Breast epithelium (tissue), 4 donors: ENCODE data around the gene NME3. TPM values are rescaled to one million over a fixed set of nuclear protein-coding genes. Genes with fewer than 3 reads are reported as not detected.
"Not testable (repeated sequence)": the region's sequence is repeated elsewhere in the genome, so short reads cannot be mapped to it uniquely, and the experiment has no call there.

Experiments
- DNase-seq, 2 donors: peaks; one replicate each; pipeline ENCODE4 v3.0.0-alpha.2; 2019; ENCODE audit warnings: low spot score in 2 of 2
- H3K27ac ChIP-seq, 2 donors: fragments of 200-600 bp; sonication (generic) in 1 of 2; one replicate each; pipeline ENCODE4 v1.5.1; 2016 to 2019; ENCODE audit warnings: mild to moderate bottlenecking in 1 of 2
- H3K27me3 ChIP-seq, 2 donors: fragments of 200-600 bp; sonication (generic) in 1 of 2; one replicate each; pipeline versions ENCODE4 v1.5.1 to v1.6.0; 2017 to 2019; ENCODE audit warnings: control low read depth in 1 of 2, mild to moderate bottlenecking in 1 of 2
- H3K36me3 ChIP-seq: fragments of 200-600 bp; one replicate; pipeline ENCODE4 v1.5.1; 2019
- H3K4me1 ChIP-seq, 2 donors: fragments of 200-600 bp; sonication (generic); one replicate each; pipeline ENCODE4 v1.5.1; 2016 to 2019; ENCODE audit warnings: control low read depth in 1 of 2
- H3K4me3 ChIP-seq, 3 donors: fragments of 200-600 bp; sonication (generic); 1 replicate in 2 of 3; 2 replicates in 1 of 3; pipeline ENCODE4 v1.5.1; 2016 to 2019; ENCODE audit warnings: mild to moderate bottlenecking in 3 of 3, moderate library complexity in 2 of 3
- H3K9me3 ChIP-seq, 2 donors: fragments of 200-600 bp; sonication (generic) in 1 of 2; one replicate each; pipeline ENCODE4 v1.5.1; 2016 to 2019; ENCODE audit warnings: control low read depth in 1 of 2
- POLR2A ChIP-seq: fragments of 450-650 bp; IDR thresholded peaks from one replicate; pipeline ENCODE4 v1.6.1; 2016; ENCODE audit warnings: antibody characterized with exemption, mild to moderate bottlenecking, moderate library complexity
- POLR2AphosphoS5 ChIP-seq, 3 donors: sonication (generic); formaldehyde crosslinking; IDR thresholded peaks; one replicate each; pipeline ENCODE4 v1.6.1; 2017; ENCODE audit warnings: antibody characterized with exemption in 3 of 3
- intact Hi-C: fragments of 100-400 bp; cut with DNase I; formaldehyde crosslinking; loops from one replicate; pipeline ENCODE4 v1.15.1; 2023; ENCODE audit warnings: low total_unique reads
- total RNA-seq, 3 donors: library from RNA; depleted of rRNA; stranded (reverse); fragments of >200 nt; gene quantifications; one replicate each; pipeline ENCODE4 v1.1.0, GENCODE V29; 2016
- TF ChIP-seq, protein P1 (sequence below), 3 donors: fragments of 450-650 bp; IDR thresholded peaks; one replicate each; pipeline ENCODE4 v1.5.1; 2016 to 2017; ENCODE audit warnings: antibody characterized with exemption in 3 of 3, mild to moderate bottlenecking in 3 of 3, moderate library complexity in 3 of 3

The NME3 gene
- total RNA-seq, 3 donors from 2014 or later = 86.6 to 119 (median 115) TPM

DNA sequence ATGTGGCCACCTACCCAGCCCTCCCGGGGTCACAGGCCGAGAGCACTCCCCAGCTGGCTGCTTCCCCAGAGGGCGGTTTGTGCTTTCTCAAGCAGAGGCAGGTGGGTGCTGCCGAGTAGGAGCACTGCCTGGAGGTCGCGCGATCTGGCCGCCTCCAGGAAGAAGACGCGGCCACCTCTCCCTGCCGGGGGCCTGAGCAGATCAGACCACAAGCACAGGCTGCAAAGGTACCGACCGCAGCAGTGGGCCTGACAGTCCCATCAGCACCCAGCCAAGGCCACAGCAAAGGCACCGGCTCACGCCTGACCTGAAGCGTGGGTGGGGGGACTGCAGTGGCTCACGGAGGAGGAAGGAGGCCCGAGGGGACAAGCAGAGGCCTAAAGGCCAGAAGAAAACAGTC lies 37.3 kb upstream of the NME3 start:
- no peaks in the 10 kb centered on the region for H3K27me3 ChIP-seq
- no peak overlapping the region for H3K4me3 ChIP-seq
- H3K9me3 ChIP-seq = no peaks in the 10 kb centered on the region
- intact Hi-C loops = no loop called here
- DNase-seq = no peak
- peaks cover 0 to 7% of the 10 kb centered on the region in 2 donors for H3K4me1 ChIP-seq
- H3K36me3 ChIP-seq = no peaks in the 10 kb centered on the region
- no peak for TF ChIP-seq POLR2A
- no peak for TF ChIP-seq POLR2AphosphoS5 (IDR thresholded peaks at IDR 0.05)
- TF ChIP-seq, protein P1, sequence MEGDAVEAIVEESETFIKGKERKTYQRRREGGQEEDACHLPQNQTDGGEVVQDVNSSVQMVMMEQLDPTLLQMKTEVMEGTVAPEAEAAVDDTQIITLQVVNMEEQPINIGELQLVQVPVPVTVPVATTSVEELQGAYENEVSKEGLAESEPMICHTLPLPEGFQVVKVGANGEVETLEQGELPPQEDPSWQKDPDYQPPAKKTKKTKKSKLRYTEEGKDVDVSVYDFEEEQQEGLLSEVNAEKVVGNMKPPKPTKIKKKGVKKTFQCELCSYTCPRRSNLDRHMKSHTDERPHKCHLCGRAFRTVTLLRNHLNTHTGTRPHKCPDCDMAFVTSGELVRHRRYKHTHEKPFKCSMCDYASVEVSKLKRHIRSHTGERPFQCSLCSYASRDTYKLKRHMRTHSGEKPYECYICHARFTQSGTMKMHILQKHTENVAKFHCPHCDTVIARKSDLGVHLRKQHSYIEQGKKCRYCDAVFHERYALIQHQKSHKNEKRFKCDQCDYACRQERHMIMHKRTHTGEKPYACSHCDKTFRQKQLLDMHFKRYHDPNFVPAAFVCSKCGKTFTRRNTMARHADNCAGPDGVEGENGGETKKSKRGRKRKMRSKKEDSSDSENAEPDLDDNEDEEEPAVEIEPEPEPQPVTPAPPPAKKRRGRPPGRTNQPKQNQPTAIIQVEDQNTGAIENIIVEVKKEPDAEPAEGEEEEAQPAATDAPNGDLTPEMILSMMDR (IDR thresholded peaks at IDR 0.05) = no peak
- no peak overlapping the region for H3K27ac ChIP-seq

DNA sequence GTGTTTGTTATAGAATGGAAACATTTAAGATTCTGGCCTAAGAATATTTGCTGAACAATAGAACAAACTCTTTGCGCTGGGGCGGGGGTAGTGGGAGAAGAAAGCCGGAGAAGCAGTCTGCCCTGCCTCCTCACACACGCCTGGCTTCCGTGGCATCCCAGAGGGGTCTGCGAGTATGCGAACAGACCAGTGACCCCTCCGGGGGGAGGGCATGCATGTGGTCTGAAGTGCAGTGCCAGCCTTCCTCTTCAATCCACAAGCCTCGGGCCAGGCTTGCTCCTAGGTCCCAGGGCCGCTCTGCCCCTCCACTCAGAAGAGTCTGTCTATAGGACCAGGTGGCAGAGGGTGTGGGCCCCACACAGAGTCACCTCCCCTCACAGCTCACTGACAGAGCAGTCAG lies 36.3 kb upstream of the NME3 start:
- DNase-seq = no peak
- Histone ChIP-seq H3K27me3 (no peaks in the 10 kb centered on the region), H3K4me3 (no peak overlapping the region), H3K4me1 (peaks cover 0 to under 1% of the 10 kb centered on the region in 2 donors), H3K27ac (no peak overlapping the region), H3K36me3 (no peaks in the 10 kb centered on the region), H3K9me3 (no peaks in the 10 kb centered on the region)
- TF ChIP-seq, protein P1 (IDR thresholded peaks at IDR 0.05) = no peak
- intact Hi-C loops = no loop called here

DNA sequence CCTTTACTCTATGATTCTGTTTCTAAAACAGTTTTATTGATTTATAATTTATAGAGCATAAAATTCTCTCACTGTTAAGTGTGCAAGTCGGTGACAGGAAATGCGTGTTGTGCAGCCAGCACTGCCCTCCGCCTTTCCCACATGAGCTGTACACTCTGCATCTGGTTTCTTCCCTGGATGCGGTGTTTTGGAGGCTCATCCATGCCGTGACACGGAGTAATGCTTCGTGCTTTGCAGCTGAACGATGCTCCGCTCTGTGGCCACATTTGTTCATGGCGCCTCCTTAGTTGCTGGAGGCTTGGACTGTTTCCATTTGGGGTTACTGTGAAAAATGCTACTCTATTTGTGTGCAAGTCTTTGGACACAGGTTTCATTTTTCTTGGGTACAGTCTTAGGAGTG lies 29.4 kb upstream of the NME3 start:
- Histone ChIP-seq H3K9me3 (peaks cover 0 to 5% of the 10 kb centered on the region in 2 donors), H3K4me3 (no peak overlapping the region), H3K36me3 (no peaks in the 10 kb centered on the region), H3K27me3 (no peaks in the 10 kb centered on the region), H3K27ac (no peak overlapping the region), H3K4me1 (no peaks in the 10 kb centered on the region)
- TF ChIP-seq, protein P1 (IDR thresholded peaks at IDR 0.05) = no peak
- TF ChIP-seq POLR2A = no peak
- no peak for TF ChIP-seq POLR2AphosphoS5 (IDR thresholded peaks at IDR 0.05)
- DNase-seq = no peak
- intact Hi-C loops = no loop called here

DNA sequence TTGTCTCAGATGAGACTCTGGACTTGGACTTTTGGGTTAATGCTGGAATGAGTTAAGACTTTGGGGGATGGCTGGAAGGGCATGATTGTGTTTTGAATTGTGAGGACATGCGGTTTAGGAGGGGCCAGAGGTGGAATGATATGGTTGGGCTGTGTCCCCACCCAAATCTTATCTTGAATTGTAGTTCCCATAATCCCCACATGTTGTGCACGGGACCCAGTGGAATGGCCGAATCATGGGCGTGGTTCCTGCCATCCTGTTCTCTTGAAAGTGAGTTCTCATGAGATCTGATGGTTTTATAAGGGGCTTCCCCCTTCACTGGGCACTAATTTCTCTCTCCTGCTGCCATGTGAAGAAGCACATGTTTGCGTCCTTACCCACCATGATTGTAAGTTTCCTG lies 27.9 kb upstream of the NME3 start:
- DNase-seq, H3K4me1 ChIP-seq, H3K27me3 ChIP-seq, intact Hi-C loops, H3K27ac ChIP-seq, H3K36me3 ChIP-seq, H3K4me3 ChIP-seq, H3K9me3 ChIP-seq: not testable (repeated sequence)

DNA sequence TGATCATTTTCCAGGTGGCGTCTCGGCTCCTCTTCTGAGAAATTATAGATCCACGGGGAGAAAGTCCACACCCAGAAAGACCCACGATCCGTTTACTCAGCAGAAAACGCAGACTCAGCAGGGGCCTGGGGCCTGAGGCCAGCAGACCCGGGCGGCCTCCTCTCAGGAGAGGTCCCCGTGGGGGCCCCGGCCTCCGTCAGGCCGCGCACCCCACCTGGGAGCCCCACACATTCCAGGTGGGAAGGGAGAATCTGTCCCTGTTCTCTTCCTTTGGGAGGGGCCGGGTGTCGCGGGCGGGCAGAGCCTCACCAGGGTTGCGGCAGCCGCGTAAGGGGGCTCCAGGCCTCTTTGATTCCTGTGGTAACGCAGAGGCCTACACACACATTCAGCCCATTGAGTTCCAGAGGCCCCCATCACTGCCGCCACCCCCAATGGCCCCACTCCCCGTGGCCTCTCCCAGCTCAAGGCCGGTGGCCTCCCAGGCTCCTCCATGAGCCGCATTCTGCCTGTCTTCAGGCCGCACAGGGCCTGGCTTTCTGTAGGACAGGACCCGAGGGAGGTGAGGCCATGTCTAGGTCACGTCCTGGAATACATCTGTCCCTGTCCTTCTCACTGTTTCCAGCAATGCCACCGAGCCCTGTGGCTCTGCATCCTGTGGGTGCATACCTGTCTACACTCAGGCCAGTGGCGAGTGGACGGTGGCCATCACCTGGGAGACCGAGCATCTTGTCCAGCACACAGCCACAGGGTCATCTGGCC lies 23.7 kb upstream of the NME3 start:
- H3K4me1 ChIP-seq = peaks cover 0 to 13% of the 10 kb centered on the region in 2 donors
- no peak overlapping the region for H3K27ac ChIP-seq
- H3K4me3 ChIP-seq = no peak overlapping the region
- intact Hi-C loops = no loop called here
- H3K27me3 ChIP-seq = no peaks in the 10 kb centered on the region
- TF ChIP-seq, protein P1 (IDR thresholded peaks at IDR 0.05) = no peak
- no peak for TF ChIP-seq POLR2AphosphoS5 (IDR thresholded peaks at IDR 0.05)
- no peak for TF ChIP-seq POLR2A
- DNase-seq = no peak
- H3K36me3 ChIP-seq = no peaks in the 10 kb centered on the region
- peaks cover 0 to 5% of the 10 kb centered on the region in 2 donors for H3K9me3 ChIP-seq
